ENCODE measurements around the gene CRAT. TPM values are rescaled to one million over a fixed set of nuclear protein-coding genes. Genes with fewer than 3 reads are reported as not detected.

CRAT gene
- total and polyA plus RNA-seq, 2 of the 4 experiments (the other 2 are of a cell fraction): 18.8 to 41.6 TPM

GRCh38 chr9:129081388-129081904 lies 29.1 kb downstream of the CRAT start:
- H3K4me2 ChIP-seq (ENCODE audit: low read depth, low read length): peak overlapping the region; percentile 93
- CTCF ChIA-PET: no interaction called here
- no peak for TF ChIP-seq MAFK (IDR thresholded peaks at IDR 0.05; ENCODE audit: low read depth, low read length)
- TF ChIP-seq RAD21 (IDR thresholded peaks at IDR 0.05; ENCODE audit: low read length): no peak
- TF ChIP-seq SMC3 (IDR thresholded peaks at IDR 0.05; ENCODE audit: low read depth, low read length): no peak
- peak; percentile 29 for TF ChIP-seq RCOR1 (IDR thresholded peaks at IDR 0.05; ENCODE audit: insufficient replicate concordance, low read length)
- TF ChIP-seq CEBPB (IDR thresholded peaks at IDR 0.05; ENCODE audit: low read depth, low read length): no peak
- H3K79me1 ChIP-seq (ENCODE audit: low read depth in 1 of 2, low read length in 2 of 2): peaks cover 27 to 41% of the 10 kb centered on the region in 2 experiments
- no peaks in the 10 kb centered on the region for H4K20me1 ChIP-seq (ENCODE audit: insufficient read depth, low read length)
- no peak overlapping the region for H2BK15ac ChIP-seq (ENCODE audit: low read depth, low read length)
- peak overlapping the region; percentile 86 for H4K91ac ChIP-seq (ENCODE audit: insufficient read depth, low read depth, low read length)
- peak overlapping the region; percentile 84 for H2AK5ac ChIP-seq (ENCODE audit: low read depth, low read length)
- DNase-seq: no peak
- H3K4ac ChIP-seq (ENCODE audit: low read depth, low read length): peak overlapping the region; percentile 86
- intact Hi-C loops (cut with micrococcal nuclease): no loop called here
- 0 out of 2 replicates have a peak overlapping the region, but pooled peaks have one; percentile 16 for H2BK20ac ChIP-seq (ENCODE audit: low read depth, low read length)
- peak overlapping the region; percentile 86 to 98 for H4K8ac ChIP-seq (ENCODE audit: low read depth in 2 of 2, low read length in 2 of 2)
- ATAC-seq (ENCODE audit: low read depth): no peak; the same call in 1 of the 2 replicates
- POLR2A ChIA-PET (ENCODE audit: unreplicated experiment): no interaction called here
- H3K4me3 ChIP-seq (ENCODE audit: insufficient read depth, low read depth, low read length): peak overlapping the region; percentile 87
- peaks cover 7% of the 10 kb centered on the region; the same call in 1 of the 2 replicates for H3K4me1 ChIP-seq (ENCODE audit: control insufficient read depth, insufficient read depth, low read length)
- H3K9me3 ChIP-seq (ENCODE audit: control insufficient read depth, insufficient read depth, low read length): no peaks in the 10 kb centered on the region
- H2AFZ ChIP-seq (replicated peaks; ENCODE audit: low read length, poor library complexity): peak overlapping the region; percentile 99
- peak overlapping the region; percentile 87 for H3K9ac ChIP-seq (ENCODE audit: low read depth, low read length)
- peak overlapping the region; percentile 90; the same call in 1 of the 2 replicates for H3K56ac ChIP-seq (ENCODE audit: extremely low read depth, insufficient read depth, low read length)
- H3K18ac ChIP-seq (ENCODE audit: low read depth, low read length): peak overlapping the region; percentile 49
- peak overlapping the region; percentile 92 for H4K5ac ChIP-seq (ENCODE audit: low read depth, low read length)
- peak overlapping the region; percentile 94 for H3K23ac ChIP-seq (ENCODE audit: low read depth, low read length)
- H3K36me3 ChIP-seq (ENCODE audit: control insufficient read depth, insufficient read depth, low read length): peaks cover 12% of the 10 kb centered on the region; the same call in 1 of the 2 replicates
- in situ Hi-C loops (cut with MboI; ENCODE audit: low sequenced_read_pairs): no loop called here
- WGBS, 2 experiments (ENCODE audit: extremely low coverage in 2 of 2, insufficient read length in 1 of 2): 0% methylated on average over 8 of the region's 30 CpGs; no CpG with 5 or more reads in 1 of the 2 experiments
- H3K9me1 ChIP-seq (ENCODE audit: insufficient read depth, low read length): peaks cover 4% of the 10 kb centered on the region; the same call in 1 of the 2 replicates
- H3K14ac ChIP-seq (replicated peaks; ENCODE audit: low read depth, low read length): peak overlapping the region; percentile 98
- H3K27ac ChIP-seq (ENCODE audit: insufficient read depth, low read length): peak overlapping the region; percentile 90
- H2BK120ac ChIP-seq (ENCODE audit: low read depth, low read length): no peak overlapping the region; the same call in 1 of the 2 replicates
- no peaks in the 10 kb centered on the region for H3K27me3 ChIP-seq (ENCODE audit: control insufficient read depth, insufficient read depth, low read length)
- dilution Hi-C loops (cut with HindIII; ENCODE audit: low sequenced_read_pairs, unreplicated experiment): no loop called here
- no TSS peak for BruUV-seq (replicated peaks)
- H2BK5ac ChIP-seq (ENCODE audit: low read depth, low read length, poor library complexity, severe bottlenecking): peak overlapping the region; percentile 81
- H2AK9ac ChIP-seq (replicated peaks; ENCODE audit: low read depth, low read length, poor library complexity): peak overlapping the region; percentile 99

Data from IMR-90 (cell line).